Body of pancreas (tissue), 4 donors: Measurements from ENCODE around the gene ERBB2. TPM values are rescaled to one million over a fixed set of nuclear protein-coding genes. Genes with fewer than 3 reads are reported as not detected.

Source experiments
- ATAC-seq: fragments of 150-250 bp; one replicate; pipeline ENCODE4 v1.9.1; 2016
- DNase-seq, 4 donors: peaks; one replicate each; pipeline ENCODE4 v3.0.0-alpha.2; 2019
- H3K27ac ChIP-seq, 4 donors: fragments of 200-600 bp; sonication (generic); 1 replicate in 3 of 4; 2 replicates in 1 of 4; pipeline versions ENCODE4 v1.5.1 to v1.6.1; 2016 to 2019; ENCODE audit warnings: mild to moderate bottlenecking in 1 of 4, mixed read lengths in 1 of 4, moderate library complexity in 1 of 4
- H3K27me3 ChIP-seq, 2 donors: fragments of 200-600 bp; sonication (generic); one replicate each; pipeline ENCODE4 v1.6.0; 2016; ENCODE audit warnings: mild to moderate bottlenecking in 1 of 2
- H3K36me3 ChIP-seq, 2 donors: fragments of 200-600 bp; sonication (generic); replicated peaks in 1 of 2; 2 replicates each; pipeline ENCODE4 v1.5.1; 2016; ENCODE audit warnings: low read depth in 2 of 2; ENCODE audit not compliant: insufficient read depth in 1 of 2
- H3K4me1 ChIP-seq: fragments of 200-600 bp; sonication (generic); one replicate; pipeline ENCODE4 v1.6.0; 2016
- H3K4me3 ChIP-seq, 2 donors: fragments of 200-600 bp; sonication (generic); 1 replicate in 1 of 2; 2 replicates in 1 of 2; pipeline ENCODE4 v1.5.1; 2016 to 2019
- H3K9me3 ChIP-seq, 3 donors: fragments of 200-600 bp; sonication (generic); 1 replicate in 2 of 3; 2 replicates in 1 of 3; pipeline ENCODE4 v1.5.1; 2016
- POLR2A ChIP-seq, 3 donors: fragments of 450-650 bp; IDR thresholded peaks; one replicate each; pipeline ENCODE4 v1.6.1; 2016; ENCODE audit warnings: antibody characterized with exemption in 3 of 3, mild to moderate bottlenecking in 2 of 3
- WGBS, 2 donors: methylation state at CpG; one replicate each; pipeline ENCODE4 v1.1.5; 2017; 5-methylcytosine and 5-hydroxymethylcytosine counted together
- intact Hi-C: fragments of 100-400 bp; cut with DNase I; formaldehyde crosslinking; loops from one replicate; pipeline ENCODE4 v1.15.1; 2023
- total RNA-seq, 2 donors: library from RNA; depleted of rRNA; stranded (reverse); fragments of >200 nt; gene quantifications; one replicate each; pipeline ENCODE4 v1.1.0, GENCODE V29; 2016
- TF ChIP-seq, protein P1 (sequence below), 7 experiments: fragments of 450-650 bp in 4 of 7; fragments of 200-600 bp in 3 of 7; sonication (generic) in 3 of 7; IDR thresholded peaks; one replicate each; pipeline ENCODE4 v1.5.1; 2016 to 2019; ENCODE audit warnings: antibody characterized with exemption in 7 of 7

ERBB2 gene
- total RNA-seq, 2 donors from 2014 or later, result 52.4 to 65.3 TPM

DNA sequence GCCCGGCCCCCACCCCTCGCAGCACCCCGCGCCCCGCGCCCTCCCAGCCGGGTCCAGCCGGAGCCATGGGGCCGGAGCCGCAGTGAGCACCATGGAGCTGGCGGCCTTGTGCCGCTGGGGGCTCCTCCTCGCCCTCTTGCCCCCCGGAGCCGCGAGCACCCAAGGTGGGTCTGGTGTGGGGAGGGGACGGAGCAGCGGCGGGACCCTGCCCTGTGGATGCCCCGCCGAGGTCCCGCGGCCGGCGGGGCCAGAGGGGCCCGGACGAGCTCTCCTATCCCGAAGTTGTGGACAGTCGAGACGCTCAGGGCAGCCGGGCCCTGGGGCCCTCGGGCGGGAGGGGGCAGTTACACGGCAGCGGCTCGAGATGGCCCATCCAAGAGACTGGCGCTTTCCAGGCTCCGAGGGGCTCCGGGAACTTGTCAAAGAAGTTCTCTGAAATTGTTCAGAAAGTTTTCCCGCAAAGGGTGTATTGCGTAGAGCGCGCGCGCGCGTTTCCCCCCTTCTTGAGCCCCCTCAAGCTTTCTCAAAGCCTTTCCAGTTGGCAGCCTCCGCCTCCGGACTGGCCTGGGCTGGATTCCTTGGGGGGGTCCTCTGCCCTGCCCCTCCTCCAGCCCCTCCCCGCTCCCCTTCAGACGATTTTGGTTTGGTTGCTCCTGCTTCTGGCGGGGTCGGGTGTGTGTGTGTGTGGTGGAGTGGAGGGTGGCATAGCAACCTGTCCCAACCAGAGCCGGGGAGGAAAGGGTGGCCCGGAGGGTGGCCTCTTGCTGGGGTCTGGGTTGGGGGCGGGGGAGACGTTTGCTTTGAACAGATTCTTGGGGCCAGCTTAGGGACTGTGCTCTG, 504 bp downstream of the ERBB2 start:
- Histone ChIP-seq H3K9me3 (no peaks in the 10 kb centered on the region), H3K4me3 (peak overlapping the region; percentile 90 to 96), H3K36me3 (no peaks in the 10 kb centered on the region), H3K4me1 (peaks cover 62% of the 10 kb centered on the region), H3K27ac (peak overlapping the region; percentile 81 to 97 (median 94)), H3K27me3 (no peaks in the 10 kb centered on the region)
- peak; percentile 62 for ATAC-seq
- peak in 2 of 4 donors; percentile 35 to 36 for DNase-seq
- no peak for TF ChIP-seq POLR2A (IDR thresholded peaks at IDR 0.05)
- TF ChIP-seq, protein P1, sequence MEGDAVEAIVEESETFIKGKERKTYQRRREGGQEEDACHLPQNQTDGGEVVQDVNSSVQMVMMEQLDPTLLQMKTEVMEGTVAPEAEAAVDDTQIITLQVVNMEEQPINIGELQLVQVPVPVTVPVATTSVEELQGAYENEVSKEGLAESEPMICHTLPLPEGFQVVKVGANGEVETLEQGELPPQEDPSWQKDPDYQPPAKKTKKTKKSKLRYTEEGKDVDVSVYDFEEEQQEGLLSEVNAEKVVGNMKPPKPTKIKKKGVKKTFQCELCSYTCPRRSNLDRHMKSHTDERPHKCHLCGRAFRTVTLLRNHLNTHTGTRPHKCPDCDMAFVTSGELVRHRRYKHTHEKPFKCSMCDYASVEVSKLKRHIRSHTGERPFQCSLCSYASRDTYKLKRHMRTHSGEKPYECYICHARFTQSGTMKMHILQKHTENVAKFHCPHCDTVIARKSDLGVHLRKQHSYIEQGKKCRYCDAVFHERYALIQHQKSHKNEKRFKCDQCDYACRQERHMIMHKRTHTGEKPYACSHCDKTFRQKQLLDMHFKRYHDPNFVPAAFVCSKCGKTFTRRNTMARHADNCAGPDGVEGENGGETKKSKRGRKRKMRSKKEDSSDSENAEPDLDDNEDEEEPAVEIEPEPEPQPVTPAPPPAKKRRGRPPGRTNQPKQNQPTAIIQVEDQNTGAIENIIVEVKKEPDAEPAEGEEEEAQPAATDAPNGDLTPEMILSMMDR (IDR thresholded peaks at IDR 0.05), result no peak
- 0 to 1% methylated on average over 5 to 51 of the region's 57 CpGs for WGBS, 2 donors
- intact Hi-C loops, result no loop called here

DNA sequence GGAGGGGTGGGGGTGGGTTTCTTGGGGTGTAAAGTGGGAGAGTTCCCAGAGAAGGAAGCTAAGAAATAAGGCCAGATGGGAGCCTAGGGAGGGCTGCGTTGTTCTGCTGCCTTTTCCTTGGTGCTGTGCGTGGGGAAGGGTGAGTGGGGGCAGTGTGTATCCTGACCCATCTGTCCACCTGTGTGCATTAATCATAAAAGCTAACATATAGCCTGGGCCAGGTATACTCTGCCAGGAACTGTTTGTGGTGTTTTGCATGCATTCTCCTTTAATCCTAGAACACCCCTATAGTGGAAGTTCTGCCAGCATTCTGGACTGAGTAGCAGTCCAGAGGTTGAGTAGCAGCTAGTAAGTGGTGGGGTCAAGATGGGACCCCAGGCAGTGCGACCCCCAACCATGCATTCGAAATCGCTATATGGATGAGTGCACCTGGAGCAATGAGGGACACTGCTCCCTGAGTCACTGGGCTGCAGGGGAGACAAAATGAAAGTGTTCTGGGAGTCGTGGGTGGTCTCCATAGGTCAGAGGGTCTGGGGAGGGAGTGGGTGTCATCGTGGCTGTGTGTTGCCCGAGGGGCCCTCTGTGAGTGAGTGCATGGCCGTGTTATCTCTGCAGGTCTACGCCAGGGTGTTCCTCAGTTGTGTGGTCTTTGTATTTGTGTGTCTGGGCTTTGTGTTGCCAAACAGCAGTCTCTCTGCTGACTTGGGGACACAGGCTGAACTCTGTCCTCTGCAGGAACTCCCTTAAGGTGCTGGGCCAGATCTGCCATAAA, 1.3 kb downstream of the ERBB2 start:
- Histone ChIP-seq H3K4me3 (peak overlapping the region in 1 of 2 donors; percentile 90), H3K4me1 (peaks cover 64% of the 10 kb centered on the region), H3K27ac (peak overlapping the region; percentile 81 to 97 (median 94)), H3K36me3 (no peaks in the 10 kb centered on the region), H3K9me3 (no peaks in the 10 kb centered on the region), H3K27me3 (no peaks in the 10 kb centered on the region)
- peak in 3 of 4 donors; percentile 45 to 67 (median 54) for DNase-seq
- 19 to 22% methylated on average over 6 to 10 of the region's 10 CpGs for WGBS, 2 donors
- peak in 1 of 3 donors; percentile 15 for TF ChIP-seq POLR2A (IDR thresholded peaks at IDR 0.05)
- TF ChIP-seq, protein P1 (IDR thresholded peaks at IDR 0.05), result no peak
- intact Hi-C loops, result no loop called here
- ATAC-seq, result no peak

DNA sequence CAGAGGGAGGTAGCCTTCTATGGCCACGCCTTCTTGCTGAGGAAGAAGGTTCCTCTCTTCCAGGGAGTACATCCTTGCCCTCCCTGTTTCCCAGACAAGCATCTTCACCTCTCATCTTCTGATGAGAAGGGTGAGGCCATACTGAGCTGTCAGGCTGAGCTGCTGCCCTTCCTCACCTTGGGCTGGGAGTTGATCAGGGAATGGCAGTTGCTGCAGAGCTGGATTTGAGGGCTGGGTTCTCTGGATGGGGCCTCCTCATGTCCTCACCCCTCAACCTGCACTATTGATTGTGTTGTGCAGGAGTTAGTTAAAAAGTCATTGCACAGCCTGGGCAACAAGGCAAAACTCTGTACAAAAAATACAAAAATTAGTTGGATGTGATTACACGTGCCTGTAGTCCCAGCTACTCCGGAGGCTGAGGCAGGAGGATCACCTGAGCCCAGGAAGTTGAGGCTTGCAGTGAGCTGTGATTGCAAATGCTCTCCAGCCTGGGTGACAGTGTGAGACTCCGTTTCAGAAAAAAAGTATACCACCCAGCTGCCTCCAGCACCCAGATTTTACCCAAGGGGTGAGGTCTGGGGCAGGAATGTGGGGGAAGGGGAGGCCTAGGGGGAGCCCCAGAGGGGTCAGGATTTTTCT, 2.0 kb downstream of the ERBB2 start:
- Histone ChIP-seq H3K36me3 (no peaks in the 10 kb centered on the region), H3K9me3 (no peaks in the 10 kb centered on the region), H3K4me3 (no peak overlapping the region), H3K27me3 (no peaks in the 10 kb centered on the region), H3K4me1 (peaks cover 67% of the 10 kb centered on the region), H3K27ac (peak overlapping the region; percentile 81 to 97 (median 96))
- intact Hi-C loops, result no loop called here
- 51 to 62% methylated on average over 4 of the region's 4 CpGs for WGBS, 2 donors
- no peak for TF ChIP-seq POLR2A (IDR thresholded peaks at IDR 0.05)
- TF ChIP-seq, protein P1 (IDR thresholded peaks at IDR 0.05), result no peak
- DNase-seq, result no peak
- ATAC-seq, result no peak

DNA sequence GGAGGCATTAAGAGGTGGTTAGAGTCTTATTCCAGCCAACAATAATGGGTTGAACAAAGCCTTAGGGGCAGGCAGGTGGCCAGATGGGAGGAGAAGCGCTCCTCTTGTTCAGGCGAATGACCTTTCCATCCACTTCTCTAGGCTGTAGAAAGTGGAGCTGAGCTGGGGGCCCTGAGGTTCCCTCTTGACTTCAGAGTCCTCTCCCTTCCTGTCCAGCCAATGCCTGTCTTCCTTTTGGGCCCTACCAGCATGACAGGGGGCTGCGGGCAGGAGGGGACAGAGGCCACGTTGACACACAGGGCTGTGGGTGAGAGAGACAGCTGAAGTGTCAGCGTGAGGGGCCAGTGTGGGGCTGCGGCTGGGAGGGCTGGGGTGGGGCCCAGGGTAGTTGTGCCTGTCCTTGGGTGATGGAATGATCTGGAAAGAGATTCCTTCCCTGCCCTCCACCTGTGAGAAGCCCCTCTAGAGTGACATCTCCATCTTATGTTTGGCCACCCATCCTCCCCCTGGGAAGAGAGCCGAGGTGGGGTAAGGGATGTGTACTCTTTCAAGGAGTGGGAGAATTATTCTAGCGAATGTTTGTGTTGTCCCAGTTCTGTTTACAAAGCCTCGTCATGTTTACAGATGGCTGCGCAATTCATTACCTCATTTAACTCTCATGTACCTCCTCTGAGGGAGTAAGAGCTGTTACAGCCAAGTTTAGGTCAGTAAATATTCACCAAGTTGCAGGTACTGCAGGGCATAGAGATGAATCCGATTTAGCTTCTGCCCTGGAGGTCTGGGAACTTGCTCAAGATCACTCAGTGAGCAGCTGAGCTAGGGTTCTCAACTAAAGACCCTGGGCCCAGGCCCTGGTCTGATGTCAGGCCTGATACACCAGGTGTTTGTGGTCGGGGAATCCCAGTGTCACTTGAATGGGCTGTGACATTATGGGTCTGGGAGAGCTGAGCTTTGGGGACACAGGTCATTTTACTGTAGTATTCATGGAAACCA, 3.3 kb downstream of the ERBB2 start:
- no peak for TF ChIP-seq POLR2A (IDR thresholded peaks at IDR 0.05)
- TF ChIP-seq, protein P1 (IDR thresholded peaks at IDR 0.05), result no peak
- H3K27me3 ChIP-seq, result no peaks in the 10 kb centered on the region
- 49 to 55% methylated on average over 9 to 12 of the region's 12 CpGs for WGBS, 2 donors
- ATAC-seq (no peak), DNase-seq (no peak)
- no peaks in the 10 kb centered on the region for H3K9me3 ChIP-seq
- no peaks in the 10 kb centered on the region for H3K36me3 ChIP-seq
- H3K4me3 ChIP-seq, result no peak overlapping the region
- peak overlapping the region; percentile 95 to 99 (median 97) for H3K27ac ChIP-seq
- peaks cover 79% of the 10 kb centered on the region for H3K4me1 ChIP-seq
- intact Hi-C loops, result no loop called here
